DND-41 (cell line): Measurements from ENCODE around the gene NCK1.

ENCODE experiments used
- CTCF ChIP-seq: IDR thresholded peaks from 2 replicates; pipeline ENCODE4 v1.5.1; 2012; ENCODE audit warnings: borderline replicate concordance, low read length, moderate library complexity, mild to moderate bottlenecking; ENCODE audit not compliant: poor library complexity, severe bottlenecking; ENCODE audit errors: extremely low read depth
- EZH2 ChIP-seq: IDR thresholded peaks from 3 replicates; pipeline ENCODE4 v1.6.1; 2012; ENCODE audit warnings: borderline replicate concordance, low read depth, mild to moderate bottlenecking, moderate library complexity, low read length, inconsistent platforms; ENCODE audit not compliant: severe bottlenecking

- TF ChIP-seq CTCF (no peak), EZH2 (no peak)
These were observed 42.7 kb downstream of the NCK1 start for GRCh38 chr3:136904746-136905145.
